HepG2 (cell line): ENCODE results near the gene IQCE. TPM values are rescaled to one million over a fixed set of nuclear protein-coding genes. Genes with fewer than 3 reads are reported as not detected.

Source experiments
- ATF7-NPFF ChIP-seq: sonication (generic); formaldehyde crosslinking; IDR thresholded peaks from 2 replicates; pipeline ENCODE4 v1.8.1; 2023; ENCODE audit warnings: mild to moderate bottlenecking, low read depth, missing genetic modification reagents, moderate library complexity
- EEA1 ChIP-seq: sonication (generic); formaldehyde crosslinking; IDR thresholded peaks from 2 replicates; pipeline ENCODE4 v1.5.1; 2020; ENCODE audit warnings: mild to moderate bottlenecking, missing genetic modification reagents, borderline replicate concordance
- FOXJ3 ChIP-seq: sonication (generic); formaldehyde crosslinking; IDR thresholded peaks from 2 replicates; pipeline ENCODE4 v1.4.0; 2020; ENCODE audit warnings: missing genetic modification reagents, mild to moderate bottlenecking, borderline replicate concordance
- NCOA5 ChIP-seq: sonication (generic); formaldehyde crosslinking; IDR thresholded peaks from 2 replicates; pipeline ENCODE4 v1.4.0; 2020; ENCODE audit warnings: missing genetic modification reagents
- SOX5 ChIP-seq: IDR thresholded peaks from 2 replicates; pipeline ENCODE4 v1.6.1; 2016; ENCODE audit warnings: borderline replicate concordance
- TEAD2 ChIP-seq: sonication (generic); formaldehyde crosslinking; IDR thresholded peaks from 2 replicates; pipeline ENCODE4 v1.9.0; 2021; ENCODE audit warnings: missing genetic modification reagents
- ZEB1 ChIP-seq: IDR thresholded peaks from 2 replicates; pipeline ENCODE4 v1.6.1; 2012; ENCODE audit warnings: mild to moderate bottlenecking, low read depth, inconsistent platforms; ENCODE audit not compliant: insufficient replicate concordance
- ZNF547 ChIP-seq: sonication (generic); formaldehyde crosslinking; IDR thresholded peaks from 2 replicates; pipeline ENCODE4 v1.5.1; 2020; ENCODE audit warnings: mild to moderate bottlenecking, missing genetic modification reagents
- ZNF577 ChIP-seq: sonication (generic); formaldehyde crosslinking; IDR thresholded peaks from 2 replicates; pipeline ENCODE4 v1.4.0; 2020; ENCODE audit warnings: mild to moderate bottlenecking, low read depth, missing genetic modification reagents, borderline replicate concordance
- ZNF747 ChIP-seq: sonication (generic); formaldehyde crosslinking; IDR thresholded peaks from 2 replicates; pipeline ENCODE4 v1.8.1; 2023; ENCODE audit warnings: missing genetic modification reagents, mild to moderate bottlenecking, borderline replicate concordance
- ZNF766 ChIP-seq: sonication (generic); formaldehyde crosslinking; IDR thresholded peaks from 2 replicates; pipeline ENCODE4 v1.5.0; 2020; ENCODE audit warnings: missing genetic modification reagents, borderline replicate concordance
- polyA plus RNA-seq, 8 experiments: library from polyadenylated mRNA; depleted of rRNA in 3 of 8; stranded (reverse) in 7 of 8; unstranded in 1 of 8; fragments of >200 nt; fragmentation: Illumina TruSeq in 4 of 8; extraction: Trizol in 4 of 8; gene quantifications; 2 replicates each; pipeline versions ENCODE4 v1.2.1 to v1.2.3, GENCODE V29; 2011 to 2016; ENCODE audit warnings: low read depth in 4 of 8, missing spikeins in 1 of 8, mixed read lengths in 1 of 8; ENCODE audit not compliant: insufficient read depth in 1 of 8
- total RNA-seq, 5 experiments: library from RNA; depleted of rRNA; stranded (reverse); fragments of >200 nt; fragmentation: Illumina TruSeq; extraction: Trizol; gene quantifications; 2 replicates each; pipeline ENCODE4 v1.2.3, GENCODE V29; 2016; ENCODE audit warnings: low read depth in 1 of 5
- TF ChIP-seq, protein P1 (sequence below): sonication (generic); formaldehyde crosslinking; IDR thresholded peaks from 2 replicates; pipeline ENCODE4 v1.5.0; 2020; ENCODE audit warnings: mild to moderate bottlenecking, missing genetic modification reagents
- TF ChIP-seq, protein P2 (sequence below): sonication (generic); formaldehyde crosslinking; IDR thresholded peaks from 2 replicates; pipeline ENCODE4 v1.4.0; 2020; ENCODE audit warnings: missing genetic modification reagents, mild to moderate bottlenecking, borderline replicate concordance
- TF ChIP-seq, protein P3 (sequence below): sonication (generic); IDR thresholded peaks from 2 replicates; pipeline ENCODE4 v1.6.1; 2016; ENCODE audit warnings: low read depth, borderline replicate concordance
- TF ChIP-seq, protein P4 (sequence below): sonication (generic); formaldehyde crosslinking; IDR thresholded peaks from 2 replicates; pipeline ENCODE4 v1.4.0; 2020; ENCODE audit warnings: mild to moderate bottlenecking, missing genetic modification reagents
- TF ChIP-seq, protein P5 (sequence below): sonication (generic); formaldehyde crosslinking; IDR thresholded peaks from 2 replicates; pipeline ENCODE4 v1.4.0; 2020; ENCODE audit warnings: low read depth, mild to moderate bottlenecking, missing genetic modification reagents
- TF ChIP-seq, protein P6 (sequence below): sonication (generic); formaldehyde crosslinking; IDR thresholded peaks from 2 replicates; pipeline ENCODE4 v1.4.0; 2020; ENCODE audit warnings: mild to moderate bottlenecking, low read depth, missing genetic modification reagents

Gene IQCE
- total and polyA plus RNA-seq, 2 of the 13 experiments (the other 11 are each of a cell fraction or from before 2014, with no cell fraction given), result 1.5 to 2.5 TPM

DNA sequence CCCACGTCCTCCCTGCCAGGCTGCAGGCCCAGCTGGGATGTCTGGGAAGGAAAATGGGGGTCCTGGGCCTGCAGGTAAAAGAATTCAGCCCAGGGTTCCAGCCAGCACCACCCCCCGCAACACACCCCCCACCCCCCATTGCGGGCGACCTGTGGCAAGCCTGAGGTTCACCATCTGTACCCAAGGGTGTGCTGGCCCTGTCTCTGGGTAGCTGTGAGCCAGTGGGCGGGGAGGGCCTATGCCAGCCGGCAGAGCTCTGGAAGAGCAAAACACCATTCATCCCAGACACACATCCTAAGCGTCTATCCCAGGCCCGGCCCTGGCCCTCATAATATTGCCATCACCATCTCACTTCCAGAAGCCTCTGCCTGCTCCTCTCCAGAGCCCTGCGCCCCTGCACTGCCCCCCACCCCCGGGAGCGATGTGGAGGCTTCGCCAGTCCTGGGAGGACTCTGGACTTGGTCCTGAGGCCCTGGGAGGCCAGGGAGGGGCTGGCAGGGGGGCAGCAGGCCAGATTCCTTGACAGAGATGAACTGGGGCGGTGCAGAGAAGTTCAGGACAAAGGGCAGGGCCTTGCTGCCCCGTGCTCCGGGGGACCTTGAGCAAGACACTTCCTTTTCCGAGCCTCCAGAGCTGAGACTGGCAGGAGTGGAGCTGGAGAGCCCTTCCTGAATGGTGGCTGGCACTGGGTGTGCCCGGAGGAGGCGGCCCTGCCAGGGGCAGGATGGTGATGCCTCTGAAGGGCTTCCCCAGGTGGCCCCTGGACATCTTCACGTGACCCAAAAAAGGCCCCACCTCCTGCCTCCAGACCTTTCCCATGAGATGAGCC is 64.3 kb downstream of the IQCE start (continued):
- TF ChIP-seq, protein P1, sequence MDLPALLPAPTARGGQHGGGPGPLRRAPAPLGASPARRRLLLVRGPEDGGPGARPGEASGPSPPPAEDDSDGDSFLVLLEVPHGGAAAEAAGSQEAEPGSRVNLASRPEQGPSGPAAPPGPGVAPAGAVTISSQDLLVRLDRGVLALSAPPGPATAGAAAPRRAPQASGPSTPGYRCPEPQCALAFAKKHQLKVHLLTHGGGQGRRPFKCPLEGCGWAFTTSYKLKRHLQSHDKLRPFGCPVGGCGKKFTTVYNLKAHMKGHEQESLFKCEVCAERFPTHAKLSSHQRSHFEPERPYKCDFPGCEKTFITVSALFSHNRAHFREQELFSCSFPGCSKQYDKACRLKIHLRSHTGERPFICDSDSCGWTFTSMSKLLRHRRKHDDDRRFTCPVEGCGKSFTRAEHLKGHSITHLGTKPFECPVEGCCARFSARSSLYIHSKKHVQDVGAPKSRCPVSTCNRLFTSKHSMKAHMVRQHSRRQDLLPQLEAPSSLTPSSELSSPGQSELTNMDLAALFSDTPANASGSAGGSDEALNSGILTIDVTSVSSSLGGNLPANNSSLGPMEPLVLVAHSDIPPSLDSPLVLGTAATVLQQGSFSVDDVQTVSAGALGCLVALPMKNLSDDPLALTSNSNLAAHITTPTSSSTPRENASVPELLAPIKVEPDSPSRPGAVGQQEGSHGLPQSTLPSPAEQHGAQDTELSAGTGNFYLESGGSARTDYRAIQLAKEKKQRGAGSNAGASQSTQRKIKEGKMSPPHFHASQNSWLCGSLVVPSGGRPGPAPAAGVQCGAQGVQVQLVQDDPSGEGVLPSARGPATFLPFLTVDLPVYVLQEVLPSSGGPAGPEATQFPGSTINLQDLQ (CRISPR knock-in tag), result 0 out of 2 replicates have a peak, but pooled peaks have one; percentile 32
- TF ChIP-seq NCOA5 (CRISPR knock-in tag), result no peak
- peak; percentile 43; the same call in 1 of the 2 replicates for TF ChIP-seq ZNF547 (CRISPR knock-in tag)
- TF ChIP-seq ZNF577 (CRISPR knock-in tag), result no peak
- peak; percentile 74; the same call in 1 of the 2 replicates for TF ChIP-seq SOX5 (CRISPR knock-in tag)
- no peak for TF ChIP-seq ZNF766 (CRISPR knock-in tag)
- TF ChIP-seq, protein P2, sequence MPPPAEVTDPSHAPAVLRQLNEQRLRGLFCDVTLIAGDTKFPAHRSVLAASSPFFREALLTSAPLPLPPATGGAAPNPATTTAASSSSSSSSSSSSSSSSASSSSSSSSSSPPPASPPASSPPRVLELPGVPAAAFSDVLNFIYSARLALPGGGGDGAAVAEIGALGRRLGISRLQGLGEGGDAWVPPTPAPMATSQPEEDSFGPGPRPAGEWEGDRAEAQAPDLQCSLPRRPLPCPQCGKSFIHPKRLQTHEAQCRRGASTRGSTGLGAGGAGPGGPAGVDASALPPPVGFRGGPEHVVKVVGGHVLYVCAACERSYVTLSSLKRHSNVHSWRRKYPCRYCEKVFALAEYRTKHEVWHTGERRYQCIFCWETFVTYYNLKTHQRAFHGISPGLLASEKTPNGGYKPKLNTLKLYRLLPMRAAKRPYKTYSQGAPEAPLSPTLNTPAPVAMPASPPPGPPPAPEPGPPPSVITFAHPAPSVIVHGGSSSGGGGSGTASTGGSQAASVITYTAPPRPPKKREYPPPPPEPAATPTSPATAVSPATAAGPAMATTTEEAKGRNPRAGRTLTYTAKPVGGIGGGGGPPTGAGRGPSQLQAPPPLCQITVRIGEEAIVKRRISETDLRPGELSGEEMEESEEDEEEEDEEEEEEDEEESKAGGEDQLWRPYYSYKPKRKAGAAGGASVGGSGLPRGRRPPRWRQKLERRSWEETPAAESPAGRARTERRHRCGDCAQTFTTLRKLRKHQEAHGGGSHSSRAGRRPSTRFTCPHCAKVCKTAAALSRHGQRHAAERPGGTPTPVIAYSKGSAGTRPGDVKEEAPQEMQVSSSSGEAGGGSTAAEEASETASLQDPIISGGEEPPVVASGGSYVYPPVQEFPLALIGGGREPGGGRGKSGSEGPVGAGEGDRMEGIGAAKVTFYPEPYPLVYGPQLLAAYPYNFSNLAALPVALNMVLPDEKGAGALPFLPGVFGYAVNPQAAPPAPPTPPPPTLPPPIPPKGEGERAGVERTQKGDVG (CRISPR knock-in tag), result no peak
- TF ChIP-seq, protein P3, sequence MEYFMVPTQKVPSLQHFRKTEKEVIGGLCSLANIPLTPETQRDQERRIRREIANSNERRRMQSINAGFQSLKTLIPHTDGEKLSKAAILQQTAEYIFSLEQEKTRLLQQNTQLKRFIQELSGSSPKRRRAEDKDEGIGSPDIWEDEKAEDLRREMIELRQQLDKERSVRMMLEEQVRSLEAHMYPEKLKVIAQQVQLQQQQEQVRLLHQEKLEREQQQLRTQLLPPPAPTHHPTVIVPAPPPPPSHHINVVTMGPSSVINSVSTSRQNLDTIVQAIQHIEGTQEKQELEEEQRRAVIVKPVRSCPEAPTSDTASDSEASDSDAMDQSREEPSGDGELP, result peak; percentile 64; the same call in 1 of the 2 replicates
- 0 out of 2 replicates have a peak, but pooled peaks have one; percentile 26 for TF ChIP-seq EEA1 (CRISPR knock-in tag)
- TF ChIP-seq, protein P4, sequence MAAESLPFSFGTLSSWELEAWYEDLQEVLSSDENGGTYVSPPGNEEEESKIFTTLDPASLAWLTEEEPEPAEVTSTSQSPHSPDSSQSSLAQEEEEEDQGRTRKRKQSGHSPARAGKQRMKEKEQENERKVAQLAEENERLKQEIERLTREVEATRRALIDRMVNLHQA (CRISPR knock-in tag), result no peak
- no peak for TF ChIP-seq TEAD2
- TF ChIP-seq, protein P5, sequence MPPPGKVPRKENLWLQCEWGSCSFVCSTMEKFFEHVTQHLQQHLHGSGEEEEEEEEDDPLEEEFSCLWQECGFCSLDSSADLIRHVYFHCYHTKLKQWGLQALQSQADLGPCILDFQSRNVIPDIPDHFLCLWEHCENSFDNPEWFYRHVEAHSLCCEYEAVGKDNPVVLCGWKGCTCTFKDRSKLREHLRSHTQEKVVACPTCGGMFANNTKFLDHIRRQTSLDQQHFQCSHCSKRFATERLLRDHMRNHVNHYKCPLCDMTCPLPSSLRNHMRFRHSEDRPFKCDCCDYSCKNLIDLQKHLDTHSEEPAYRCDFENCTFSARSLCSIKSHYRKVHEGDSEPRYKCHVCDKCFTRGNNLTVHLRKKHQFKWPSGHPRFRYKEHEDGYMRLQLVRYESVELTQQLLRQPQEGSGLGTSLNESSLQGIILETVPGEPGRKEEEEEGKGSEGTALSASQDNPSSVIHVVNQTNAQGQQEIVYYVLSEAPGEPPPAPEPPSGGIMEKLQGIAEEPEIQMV (CRISPR knock-in tag), result no peak
- TF ChIP-seq ATF7-NPFF, result peak; percentile 32
- no peak for TF ChIP-seq ZEB1
- peak; percentile 60; the same call in 1 of the 2 replicates for TF ChIP-seq ZNF747 (CRISPR knock-in tag)
- peak; percentile 68; the same call in 1 of the 2 replicates for TF ChIP-seq FOXJ3 (CRISPR knock-in tag)
- TF ChIP-seq, protein P6, sequence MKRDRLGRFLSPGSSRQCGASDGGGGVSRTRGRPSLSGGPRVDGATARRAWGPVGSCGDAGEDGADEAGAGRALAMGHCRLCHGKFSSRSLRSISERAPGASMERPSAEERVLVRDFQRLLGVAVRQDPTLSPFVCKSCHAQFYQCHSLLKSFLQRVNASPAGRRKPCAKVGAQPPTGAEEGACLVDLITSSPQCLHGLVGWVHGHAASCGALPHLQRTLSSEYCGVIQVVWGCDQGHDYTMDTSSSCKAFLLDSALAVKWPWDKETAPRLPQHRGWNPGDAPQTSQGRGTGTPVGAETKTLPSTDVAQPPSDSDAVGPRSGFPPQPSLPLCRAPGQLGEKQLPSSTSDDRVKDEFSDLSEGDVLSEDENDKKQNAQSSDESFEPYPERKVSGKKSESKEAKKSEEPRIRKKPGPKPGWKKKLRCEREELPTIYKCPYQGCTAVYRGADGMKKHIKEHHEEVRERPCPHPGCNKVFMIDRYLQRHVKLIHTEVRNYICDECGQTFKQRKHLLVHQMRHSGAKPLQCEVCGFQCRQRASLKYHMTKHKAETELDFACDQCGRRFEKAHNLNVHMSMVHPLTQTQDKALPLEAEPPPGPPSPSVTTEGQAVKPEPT (CRISPR knock-in tag), result peak; percentile 72; the same call in 1 of the 2 replicates
